Sigmoid colon (tissue), 7 donors: ENCODE measurements around the gene LTBP3. TPM values are rescaled to one million over a fixed set of nuclear protein-coding genes. Genes with fewer than 3 reads are reported as not detected.
A peak's percentile ranks its signal among the peaks of the same experiment; 100 is the strongest.

Experiments
- DNase-seq: peaks from one replicate; pipeline ENCODE4 v3.0.0-alpha.2; 2019
- H3K27ac ChIP-seq, 4 donors: fragments of 200-600 bp; sonication (generic); one replicate each; pipeline ENCODE4 v1.5.1; 2016 to 2019; ENCODE audit warnings: mild to moderate bottlenecking in 1 of 4
- H3K27me3 ChIP-seq, 3 donors: fragments of 200-600 bp; sonication (generic); one replicate each; pipeline ENCODE4 v1.5.1; 2019; ENCODE audit warnings: mild to moderate bottlenecking in 1 of 3
- H3K36me3 ChIP-seq, 4 donors: fragments of 200-600 bp; sonication (generic); one replicate each; pipeline ENCODE4 v1.5.1; 2016 to 2019
- H3K4me1 ChIP-seq, 4 donors: fragments of 200-600 bp; sonication (generic); one replicate each; pipeline ENCODE4 v1.5.1; 2017 to 2019
- H3K4me3 ChIP-seq, 4 donors: fragments of 200-600 bp; sonication (generic); one replicate each; pipeline ENCODE4 v1.5.1; 2017 to 2019; ENCODE audit warnings: mild to moderate bottlenecking in 2 of 4, moderate library complexity in 1 of 4
- H3K9me3 ChIP-seq, 4 donors: fragments of 200-600 bp in 3 of 4; sonication (generic) in 3 of 4; one replicate each; pipeline versions ENCODE4 v1.5.1 to v1.6.1; 2013 to 2019
- EP300 ChIP-seq, 4 donors: sonication (generic); formaldehyde crosslinking; IDR thresholded peaks; one replicate each; pipeline ENCODE4 v1.6.1; 2017; ENCODE audit warnings: antibody characterized with exemption in 4 of 4
- POLR2A ChIP-seq, 2 donors: fragments of 450-650 bp; IDR thresholded peaks; one replicate each; pipeline ENCODE4 v1.6.1; 2016; ENCODE audit warnings: antibody characterized with exemption in 2 of 2, mild to moderate bottlenecking in 2 of 2, moderate library complexity in 2 of 2
- POLR2AphosphoS5 ChIP-seq, 4 donors: sonication (generic); formaldehyde crosslinking; IDR thresholded peaks; one replicate each; pipeline ENCODE4 v1.6.1; 2017; ENCODE audit warnings: antibody characterized with exemption in 4 of 4
- WGBS, 2 donors: extraction: QIAGEN DNeasy Blood & Tissue Kit; methylation state at CpG; one replicate each; pipeline ENCODE4 v1.1.7; 2013; 5-methylcytosine and 5-hydroxymethylcytosine counted together
- intact Hi-C: fragments of 100-400 bp; cut with DNase I; formaldehyde crosslinking; loops from one replicate; pipeline ENCODE4 v1.15.1; 2023
- polyA plus RNA-seq, 3 donors: library from polyadenylated mRNA; stranded (reverse); fragments of 200-250 nt; gene quantifications; one replicate each; pipeline ENCODE4 v1.2.3, GENCODE V29; 2013
- total RNA-seq, 4 donors: library from RNA; depleted of rRNA; stranded (reverse); fragments of >200 nt; gene quantifications; one replicate each; pipeline ENCODE4 v1.1.0, GENCODE V29; 2016
- TF ChIP-seq, protein P1 (sequence below), 4 experiments: fragments of 450-650 bp in 3 of 4; fragments of 200-600 bp in 1 of 4; IDR thresholded peaks; one replicate each; pipeline ENCODE4 v1.5.1; 2016 to 2019; ENCODE audit warnings: antibody characterized with exemption in 4 of 4, mild to moderate bottlenecking in 3 of 4, moderate library complexity in 2 of 4
- donor health status: healthy with polysubstance abuse.
- donor health status: Bipolar disorder and iron deficiency.
- donor health status: healthy.

The LTBP3 gene
- total and polyA plus RNA-seq, 7 donors = 3.9 to 268 (median 79.6) TPM

DNA sequence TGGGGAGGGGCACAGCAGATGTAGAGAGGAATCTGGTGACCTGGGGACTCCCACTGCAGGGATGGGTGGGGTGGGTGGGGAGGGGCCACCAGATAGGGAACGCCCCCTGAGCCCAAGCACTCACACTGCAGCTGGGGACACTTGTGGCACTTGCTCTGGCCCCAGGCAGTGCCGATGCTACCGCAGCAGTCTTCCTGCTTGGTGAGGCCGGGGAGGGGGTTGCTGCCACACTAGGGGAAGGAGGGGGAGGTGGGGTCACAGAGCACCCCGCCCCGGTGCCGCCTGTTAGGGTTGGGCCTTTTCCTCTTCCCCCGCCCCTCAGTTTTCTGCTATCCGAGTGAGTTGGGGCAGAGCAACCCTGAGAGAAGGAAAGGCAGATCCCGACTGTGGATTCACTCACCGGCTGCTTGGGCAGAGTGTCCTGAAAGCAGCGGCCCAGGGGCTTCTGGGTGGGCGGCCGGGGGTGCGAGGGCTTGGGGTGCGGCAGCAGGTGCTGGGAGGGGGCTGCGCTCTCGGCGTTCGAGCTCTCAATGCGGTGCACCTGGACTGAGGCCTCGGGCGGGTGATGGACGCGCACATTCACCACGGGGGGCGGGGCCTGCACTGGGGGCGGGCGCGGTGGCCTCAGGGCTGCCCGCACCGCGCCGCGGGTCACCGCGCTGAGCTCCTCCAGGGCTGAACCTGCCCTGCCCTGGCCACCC is 4.7 kb downstream of the LTBP3 start:
- Histone ChIP-seq H3K36me3 (peaks cover 11 to 42% (median 24%) of the 10 kb centered on the region in 4 donors), H3K4me1 (peaks cover 0 to 50% (median 38%) of the 10 kb centered on the region in 4 donors), H3K27ac (peak overlapping the region in 1 of 4 donors; percentile 96), H3K4me3 (no peak overlapping the region), H3K9me3 (no peaks in the 10 kb centered on the region), H3K27me3 (no peaks in the 10 kb centered on the region)
- no peak for DNase-seq
- intact Hi-C loops = no loop called here
- no peak for TF ChIP-seq POLR2AphosphoS5 (IDR thresholded peaks at IDR 0.05)
- no peak for TF ChIP-seq EP300 (IDR thresholded peaks at IDR 0.05)
- TF ChIP-seq POLR2A (IDR thresholded peaks at IDR 0.05) = no peak
- TF ChIP-seq, protein P1, sequence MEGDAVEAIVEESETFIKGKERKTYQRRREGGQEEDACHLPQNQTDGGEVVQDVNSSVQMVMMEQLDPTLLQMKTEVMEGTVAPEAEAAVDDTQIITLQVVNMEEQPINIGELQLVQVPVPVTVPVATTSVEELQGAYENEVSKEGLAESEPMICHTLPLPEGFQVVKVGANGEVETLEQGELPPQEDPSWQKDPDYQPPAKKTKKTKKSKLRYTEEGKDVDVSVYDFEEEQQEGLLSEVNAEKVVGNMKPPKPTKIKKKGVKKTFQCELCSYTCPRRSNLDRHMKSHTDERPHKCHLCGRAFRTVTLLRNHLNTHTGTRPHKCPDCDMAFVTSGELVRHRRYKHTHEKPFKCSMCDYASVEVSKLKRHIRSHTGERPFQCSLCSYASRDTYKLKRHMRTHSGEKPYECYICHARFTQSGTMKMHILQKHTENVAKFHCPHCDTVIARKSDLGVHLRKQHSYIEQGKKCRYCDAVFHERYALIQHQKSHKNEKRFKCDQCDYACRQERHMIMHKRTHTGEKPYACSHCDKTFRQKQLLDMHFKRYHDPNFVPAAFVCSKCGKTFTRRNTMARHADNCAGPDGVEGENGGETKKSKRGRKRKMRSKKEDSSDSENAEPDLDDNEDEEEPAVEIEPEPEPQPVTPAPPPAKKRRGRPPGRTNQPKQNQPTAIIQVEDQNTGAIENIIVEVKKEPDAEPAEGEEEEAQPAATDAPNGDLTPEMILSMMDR (IDR thresholded peaks at IDR 0.05) = no peak
- 57 to 60% methylated on average over 37 of the region's 37 CpGs for WGBS, 2 donors

DNA sequence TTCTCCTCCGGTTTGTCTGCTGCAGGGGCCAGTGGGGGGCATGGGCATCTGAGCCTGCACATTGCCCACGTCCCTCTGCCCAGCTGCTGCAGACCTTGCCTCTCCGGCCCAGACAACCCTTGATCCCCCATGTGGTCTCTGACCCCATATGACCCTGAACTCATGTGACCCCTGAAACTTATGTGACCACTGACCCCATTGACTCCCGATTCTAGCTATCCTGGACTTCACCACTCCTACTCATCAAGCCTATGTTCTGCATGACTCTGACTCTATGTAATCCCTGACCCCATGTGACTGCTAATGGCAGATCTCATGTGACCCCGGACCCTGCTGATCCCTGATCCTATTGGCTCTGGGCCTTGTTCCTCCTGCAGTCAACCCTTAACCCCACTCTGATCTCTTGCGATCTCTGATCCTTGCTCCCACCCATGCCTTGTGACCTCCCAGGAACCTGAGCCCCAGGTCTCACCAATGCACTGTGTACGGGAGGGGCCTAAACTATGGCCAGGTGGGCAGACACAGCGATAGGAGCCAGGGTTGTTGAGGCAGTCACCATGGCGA is 5.7 kb downstream of the LTBP3 start:
- no peaks in the 10 kb centered on the region for H3K9me3 ChIP-seq
- peaks cover 0 to 50% (median 35%) of the 10 kb centered on the region in 4 donors for H3K4me1 ChIP-seq
- no peak overlapping the region for H3K4me3 ChIP-seq
- intact Hi-C loops = no loop called here
- peak overlapping the region in 1 of 4 donors; percentile 2 for H3K27ac ChIP-seq
- TF ChIP-seq POLR2AphosphoS5 (IDR thresholded peaks at IDR 0.05) (no peak), POLR2A (IDR thresholded peaks at IDR 0.05) (no peak), EP300 (IDR thresholded peaks at IDR 0.05) (no peak)
- TF ChIP-seq, protein P1 (IDR thresholded peaks at IDR 0.05) = no peak
- H3K36me3 ChIP-seq = peaks cover 11 to 52% (median 29%) of the 10 kb centered on the region in 4 donors
- H3K27me3 ChIP-seq = no peaks in the 10 kb centered on the region
- DNase-seq = no peak
- 58 to 76% methylated on average over 9 of the region's 9 CpGs for WGBS, 2 donors

DNA sequence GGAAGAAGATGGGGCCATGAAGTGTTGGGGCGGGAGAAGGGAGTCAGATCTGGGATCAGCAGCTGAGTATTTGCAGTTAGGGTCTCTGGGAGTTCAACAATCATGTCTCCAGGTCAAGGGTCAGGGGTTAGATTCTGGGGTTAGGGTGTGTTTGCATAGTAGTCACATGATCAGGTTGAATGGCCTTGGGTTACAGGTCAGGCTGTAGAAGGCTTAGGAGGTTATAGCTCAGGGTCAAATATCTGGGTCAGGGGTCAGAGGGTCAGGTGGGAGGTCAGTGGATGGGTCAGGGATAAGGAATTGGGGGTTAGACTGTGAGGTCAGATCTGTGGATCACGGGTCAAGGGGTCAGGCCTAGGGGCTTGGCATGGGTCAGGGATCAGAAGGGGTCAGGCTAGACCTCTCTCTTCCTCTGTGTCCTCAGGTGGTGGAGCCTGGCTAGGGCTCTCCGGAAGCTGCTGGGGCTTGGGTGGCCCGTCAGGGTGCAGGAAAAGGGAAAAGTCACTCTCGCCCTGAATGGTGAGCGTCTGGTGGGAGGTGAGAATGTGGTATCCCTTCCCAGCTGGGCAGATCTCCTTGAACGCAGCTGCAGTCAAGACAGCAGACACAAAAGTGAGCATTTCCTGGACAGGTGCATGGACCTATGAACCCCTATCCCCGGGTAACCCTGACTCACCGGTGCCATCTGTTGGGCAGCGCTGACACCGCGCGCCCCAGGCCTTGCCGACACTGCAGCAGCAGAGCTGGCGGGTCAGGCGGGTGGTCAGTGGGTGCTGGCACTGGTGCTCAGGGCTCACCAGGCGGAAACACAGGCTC is 6.4 kb downstream of the LTBP3 start:
- intact Hi-C loops = no loop called here
- H3K36me3 ChIP-seq = peaks cover 11 to 55% (median 31%) of the 10 kb centered on the region in 4 donors

DNA sequence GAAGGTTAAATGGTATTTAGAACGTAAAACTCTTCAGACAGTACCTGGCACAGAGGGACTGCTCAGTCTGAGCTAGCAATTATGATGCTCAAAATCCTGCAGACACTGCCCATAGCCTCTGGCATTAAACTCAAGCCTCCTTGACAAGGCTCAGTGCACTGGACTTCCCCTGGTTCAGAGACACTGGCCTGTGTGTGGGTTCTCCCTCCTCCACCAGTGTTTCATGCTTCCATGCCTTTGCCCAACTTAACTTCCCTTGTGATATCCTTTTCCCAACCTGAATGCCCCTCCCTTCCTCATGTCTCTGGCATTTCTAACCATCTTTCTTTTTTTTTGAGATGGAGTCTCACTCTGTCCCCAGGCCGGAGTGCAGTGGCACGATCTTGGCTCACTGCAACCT is 9.1 kb downstream of the LTBP3 start:
- TF ChIP-seq, protein P1 (IDR thresholded peaks at IDR 0.05) = no peak
- TF ChIP-seq EP300 (IDR thresholded peaks at IDR 0.05) = no peak
- TF ChIP-seq POLR2A (IDR thresholded peaks at IDR 0.05) = no peak
- no peak for TF ChIP-seq POLR2AphosphoS5 (IDR thresholded peaks at IDR 0.05)
- Histone ChIP-seq H3K27ac (no peak overlapping the region), H3K36me3 (peaks cover 11 to 63% (median 31%) of the 10 kb centered on the region in 4 donors), H3K4me1 (peaks cover 0 to 30% (median 13%) of the 10 kb centered on the region in 4 donors), H3K27me3 (no peaks in the 10 kb centered on the region), H3K9me3 (no peaks in the 10 kb centered on the region), H3K4me3 (no peak overlapping the region)
- no peak for DNase-seq
- 87 to 95% methylated on average over 3 of the region's 3 CpGs for WGBS, 2 donors
- intact Hi-C loops = no loop called here

More for the DNA sequence above, 6.4 kb downstream of the LTBP3 start:
- Histone ChIP-seq H3K4me3 (no peak overlapping the region), H3K27me3 (no peaks in the 10 kb centered on the region), H3K4me1 (peaks cover 0 to 50% (median 31%) of the 10 kb centered on the region in 4 donors), H3K9me3 (no peaks in the 10 kb centered on the region), H3K27ac (peak overlapping the region in 2 of 4 donors; percentile 2 to 18)
- WGBS, 2 donors = 13 to 33% methylated on average over 17 of the region's 17 CpGs
- no peak for DNase-seq
- TF ChIP-seq POLR2AphosphoS5 (IDR thresholded peaks at IDR 0.05) = no peak
- TF ChIP-seq, protein P1 (IDR thresholded peaks at IDR 0.05) = peak in 1 of 4 experiments; percentile 27
- no peak for TF ChIP-seq POLR2A (IDR thresholded peaks at IDR 0.05)
- TF ChIP-seq EP300 (IDR thresholded peaks at IDR 0.05) = no peak
